Measurements from ENCODE around the gene CCSER1. TPM values are rescaled to one million over a fixed set of nuclear protein-coding genes. Genes with fewer than 3 reads are reported as not detected.

The CCSER1 gene
- total and polyA plus RNA-seq, 2 experiments from 2014 or later = 2.9 to 3.4 TPM

DNA sequence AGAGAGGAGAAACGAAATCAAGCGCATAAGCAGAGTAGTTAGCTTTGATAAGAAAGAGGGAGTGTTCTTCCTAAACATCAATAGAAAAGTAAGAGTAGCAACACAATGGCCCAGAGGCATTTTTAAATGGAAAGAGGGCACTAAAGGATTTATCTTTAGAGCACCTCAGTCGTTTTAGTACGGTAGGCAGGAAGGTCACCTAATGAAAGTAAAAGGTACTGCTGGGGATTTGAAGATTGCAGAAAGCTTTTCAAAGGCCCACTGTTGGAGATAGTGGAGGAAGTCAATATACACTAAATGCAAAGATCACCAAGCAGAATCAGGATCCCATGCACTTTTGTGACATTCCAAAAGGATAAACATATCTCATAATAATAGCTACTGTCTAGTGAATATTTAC is 1508.9 kb downstream of the CCSER1 start:
- Histone ChIP-seq H3K27ac (ENCODE audit: low read depth) (no peak overlapping the region), H3K9me2 (ENCODE audit: insufficient read depth) (no peaks in the 10 kb centered on the region), H3K4me1 (ENCODE audit: insufficient read depth) (peaks cover 14% of the 10 kb centered on the region; the same call in 1 of the 2 replicates), H3K4me3 (no peak overlapping the region), H3K4me2 (0 out of 2 replicates have a peak overlapping the region, but pooled peaks have one; percentile 15), H3K79me2 (replicated peaks; ENCODE audit: insufficient read depth) (no peaks in the 10 kb centered on the region), H3K27me3 (ENCODE audit: insufficient read depth) (no peaks in the 10 kb centered on the region), H3F3A (replicated peaks; ENCODE audit: low read depth) (no peaks in the 10 kb centered on the region), H3K36me3 (ENCODE audit: insufficient read depth) (no peaks in the 10 kb centered on the region), H4K20me1 (replicated peaks; ENCODE audit: insufficient read depth) (no peaks in the 10 kb centered on the region), H2AFZ (no peak overlapping the region)
- peak; percentile 38 for DNase-seq (ENCODE audit: low spot score)
- Mint-ChIP-seq H3K9me3 (no peaks in the 10 kb centered on the region; the same call in 1 of the 3 replicates), H3K4me1 (peaks cover 18% of the 10 kb centered on the region), H3K27me3 (ENCODE audit: insufficient read depth, low read depth, poor library complexity) (peaks cover 2% of the 10 kb centered on the region), H3K4me3 (no peak overlapping the region), H3K27ac (no peak overlapping the region), H3K36me3 (ENCODE audit: low read depth) (peaks cover 5% of the 10 kb centered on the region; the same call in 2 of the 3 replicates)
- peak; percentile 59 for ATAC-seq
- TF ChIP-seq ZNF462 (CRISPR knock-in tag; IDR thresholded peaks at IDR 0.05) = no peak
- TF ChIP-seq CREB1 (CRISPR knock-in tag; IDR thresholded peaks at IDR 0.05; ENCODE audit: low read depth) = no peak
- TF ChIP-seq, protein P1, sequence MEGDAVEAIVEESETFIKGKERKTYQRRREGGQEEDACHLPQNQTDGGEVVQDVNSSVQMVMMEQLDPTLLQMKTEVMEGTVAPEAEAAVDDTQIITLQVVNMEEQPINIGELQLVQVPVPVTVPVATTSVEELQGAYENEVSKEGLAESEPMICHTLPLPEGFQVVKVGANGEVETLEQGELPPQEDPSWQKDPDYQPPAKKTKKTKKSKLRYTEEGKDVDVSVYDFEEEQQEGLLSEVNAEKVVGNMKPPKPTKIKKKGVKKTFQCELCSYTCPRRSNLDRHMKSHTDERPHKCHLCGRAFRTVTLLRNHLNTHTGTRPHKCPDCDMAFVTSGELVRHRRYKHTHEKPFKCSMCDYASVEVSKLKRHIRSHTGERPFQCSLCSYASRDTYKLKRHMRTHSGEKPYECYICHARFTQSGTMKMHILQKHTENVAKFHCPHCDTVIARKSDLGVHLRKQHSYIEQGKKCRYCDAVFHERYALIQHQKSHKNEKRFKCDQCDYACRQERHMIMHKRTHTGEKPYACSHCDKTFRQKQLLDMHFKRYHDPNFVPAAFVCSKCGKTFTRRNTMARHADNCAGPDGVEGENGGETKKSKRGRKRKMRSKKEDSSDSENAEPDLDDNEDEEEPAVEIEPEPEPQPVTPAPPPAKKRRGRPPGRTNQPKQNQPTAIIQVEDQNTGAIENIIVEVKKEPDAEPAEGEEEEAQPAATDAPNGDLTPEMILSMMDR (conservative IDR thresholded peaks at IDR 0.05; ENCODE audit: low read depth in 2 of 2) = no peak; a peak in 1 of 4 replicates
- no peak for TF ChIP-seq ZNF114 (CRISPR knock-in tag; IDR thresholded peaks at IDR 0.05)
- TF ChIP-seq, protein P2, sequence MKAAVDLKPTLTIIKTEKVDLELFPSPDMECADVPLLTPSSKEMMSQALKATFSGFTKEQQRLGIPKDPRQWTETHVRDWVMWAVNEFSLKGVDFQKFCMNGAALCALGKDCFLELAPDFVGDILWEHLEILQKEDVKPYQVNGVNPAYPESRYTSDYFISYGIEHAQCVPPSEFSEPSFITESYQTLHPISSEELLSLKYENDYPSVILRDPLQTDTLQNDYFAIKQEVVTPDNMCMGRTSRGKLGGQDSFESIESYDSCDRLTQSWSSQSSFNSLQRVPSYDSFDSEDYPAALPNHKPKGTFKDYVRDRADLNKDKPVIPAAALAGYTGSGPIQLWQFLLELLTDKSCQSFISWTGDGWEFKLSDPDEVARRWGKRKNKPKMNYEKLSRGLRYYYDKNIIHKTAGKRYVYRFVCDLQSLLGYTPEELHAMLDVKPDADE (IDR thresholded peaks at IDR 0.05) = no peak
- no peak for TF ChIP-seq JUNB (IDR thresholded peaks at IDR 0.05; ENCODE audit: unreplicated experiment)
- no peak for TF ChIP-seq EZH2 (IDR thresholded peaks at IDR 0.05; ENCODE audit: low read depth, unreplicated experiment)

Small RNA genes within 50 kb of the gene (small RNA-seq; reads per million reads assigned to genes)
- not detected for gene AC093729.1 (ENCODE audit: low replicate concordance)
- gene TMSB4XP8 (ENCODE audit: low replicate concordance) = 1.7 reads per million, percentile 77 among the genes with 10 or more reads in this experiment

Other genes with a start within 250 kb of the CCSER1 start
- not detected in 2 replicates for gene MMRN1, start 232.5 kb upstream of the CCSER1 start, total RNA-seq (2014; rRNA removed; shearing (Covaris generic))
- not detected in 2 replicates for gene MMRN1, start 232.5 kb upstream of the CCSER1 start, polyA plus RNA-seq (2016; fragmentation: Nextera tagmentation; extraction: Ambion mirVana)